ENCODE measurements around the gene COL21A1.

DNA sequence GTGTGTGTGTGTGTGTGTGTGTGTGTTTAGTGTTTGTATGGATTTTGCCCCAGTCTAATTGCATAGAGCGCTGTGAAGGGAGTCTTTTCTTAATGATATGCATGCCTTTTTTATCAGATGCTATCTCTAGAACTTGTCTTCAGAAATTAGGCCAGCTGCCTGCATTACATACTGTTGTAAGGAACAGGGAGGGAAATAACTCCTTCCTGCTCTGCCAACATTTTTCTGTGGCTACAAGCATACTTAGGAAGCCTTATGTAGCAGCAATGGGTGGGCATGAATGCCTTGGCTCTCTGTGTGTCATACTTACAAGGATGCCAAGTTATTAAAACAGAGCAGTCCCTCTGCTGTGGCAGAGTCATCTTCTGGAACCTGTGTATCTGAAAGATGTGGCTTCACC lies 8.0 kb upstream of the COL21A1 start:
- TF ChIP-seq, protein P1, sequence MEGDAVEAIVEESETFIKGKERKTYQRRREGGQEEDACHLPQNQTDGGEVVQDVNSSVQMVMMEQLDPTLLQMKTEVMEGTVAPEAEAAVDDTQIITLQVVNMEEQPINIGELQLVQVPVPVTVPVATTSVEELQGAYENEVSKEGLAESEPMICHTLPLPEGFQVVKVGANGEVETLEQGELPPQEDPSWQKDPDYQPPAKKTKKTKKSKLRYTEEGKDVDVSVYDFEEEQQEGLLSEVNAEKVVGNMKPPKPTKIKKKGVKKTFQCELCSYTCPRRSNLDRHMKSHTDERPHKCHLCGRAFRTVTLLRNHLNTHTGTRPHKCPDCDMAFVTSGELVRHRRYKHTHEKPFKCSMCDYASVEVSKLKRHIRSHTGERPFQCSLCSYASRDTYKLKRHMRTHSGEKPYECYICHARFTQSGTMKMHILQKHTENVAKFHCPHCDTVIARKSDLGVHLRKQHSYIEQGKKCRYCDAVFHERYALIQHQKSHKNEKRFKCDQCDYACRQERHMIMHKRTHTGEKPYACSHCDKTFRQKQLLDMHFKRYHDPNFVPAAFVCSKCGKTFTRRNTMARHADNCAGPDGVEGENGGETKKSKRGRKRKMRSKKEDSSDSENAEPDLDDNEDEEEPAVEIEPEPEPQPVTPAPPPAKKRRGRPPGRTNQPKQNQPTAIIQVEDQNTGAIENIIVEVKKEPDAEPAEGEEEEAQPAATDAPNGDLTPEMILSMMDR (IDR thresholded peaks at IDR 0.05), result no peak
- TF ChIP-seq POLR2A (IDR thresholded peaks at IDR 0.05), result no peak
